Neural progenitor cell (in vitro differentiated cells): Measurements from ENCODE around the gene PTPRK. TPM values are rescaled to one million over a fixed set of nuclear protein-coding genes. Genes with fewer than 3 reads are reported as not detected.
A peak's percentile ranks its signal among the peaks of the same experiment; 100 is the strongest.

Source experiments
- DNase-seq: peaks from one replicate; pipeline ENCODE4 v3.0.0-alpha.2; 2016; ENCODE audit warnings: low spot score
- H2AFZ ChIP-seq: fragments of 200-600 bp; sonication (generic); replicated peaks from 2 replicates; pipeline ENCODE4 v1.6.1; 2016; ENCODE audit warnings: antibody characterized with exemption
- H3F3A ChIP-seq: fragments of 200-600 bp; sonication (generic); 2 replicates; pipeline ENCODE4 v1.6.1; 2016; ENCODE audit warnings: antibody characterized with exemption, low read depth
- H3K27ac ChIP-seq: fragments of 200-600 bp; sonication (generic); 2 replicates; pipeline ENCODE4 v1.5.1; 2016; ENCODE audit warnings: mild to moderate bottlenecking
- H3K27me3 ChIP-seq: fragments of 200-600 bp; sonication (generic); 2 replicates; pipeline ENCODE4 v1.6.1; 2016; ENCODE audit warnings: mild to moderate bottlenecking, moderate library complexity
- H3K36me3 ChIP-seq: fragments of 200-600 bp; sonication (generic); 2 replicates; pipeline ENCODE4 v1.5.1; 2016
- H3K4me1 ChIP-seq: fragments of 200-600 bp; sonication (generic); 2 replicates; pipeline ENCODE4 v1.6.1; 2016; ENCODE audit warnings: mixed run types
- H3K4me2 ChIP-seq: fragments of 200-600 bp; sonication (generic); 2 replicates; pipeline ENCODE4 v1.6.1; 2016
- H3K4me3 ChIP-seq: fragments of 200-600 bp; sonication (generic); 2 replicates; pipeline ENCODE4 v1.5.1; 2016
- H3K79me2 ChIP-seq: fragments of 200-600 bp; sonication (generic); 2 replicates; pipeline ENCODE4 v1.6.1; 2016; ENCODE audit warnings: low read depth
- H3K9ac ChIP-seq: fragments of 200-600 bp; sonication (generic); 2 replicates; pipeline ENCODE4 v1.6.1; 2016
- H3K9me3 ChIP-seq: fragments of 200-600 bp; sonication (generic); 2 replicates; pipeline ENCODE4 v1.5.1; 2016; ENCODE audit warnings: low read depth
- H4K20me1 ChIP-seq: fragments of 200-600 bp; sonication (generic); 2 replicates; pipeline ENCODE4 v1.6.1; 2016; ENCODE audit warnings: low read depth
- H3K27ac Mint-ChIP-seq: 3 replicates; pipeline ENCODE4 v1.8.0; 2021; ENCODE audit warnings: mixed read lengths
- H3K27me3 Mint-ChIP-seq: 2 replicates; pipeline ENCODE4 v1.8.0; 2022; ENCODE audit warnings: low read depth, mild to moderate bottlenecking, inconsistent platforms, moderate library complexity, mixed read lengths; ENCODE audit not compliant: insufficient read depth
- H3K36me3 Mint-ChIP-seq: 3 replicates; pipeline ENCODE4 v1.8.0; 2021; ENCODE audit warnings: mixed read lengths
- H3K4me1 Mint-ChIP-seq: 3 replicates; pipeline ENCODE4 v1.8.0; 2021; ENCODE audit warnings: mixed read lengths
- H3K4me3 Mint-ChIP-seq: 3 replicates; pipeline ENCODE4 v1.8.0; 2021; ENCODE audit warnings: mild to moderate bottlenecking, moderate library complexity, mixed read lengths
- H3K9me3 Mint-ChIP-seq: 3 replicates; pipeline ENCODE4 v1.8.0; 2020; ENCODE audit warnings: mixed read lengths
- CTCF ChIP-seq: fragments of 200-600 bp; sonication (generic); IDR thresholded peaks from 2 replicates; pipeline ENCODE4 v1.5.1; 2017; ENCODE audit warnings: antibody characterized with exemption, mild to moderate bottlenecking
- EZH2 ChIP-seq: fragments of 200-600 bp; sonication (generic); IDR thresholded peaks from 2 replicates; pipeline ENCODE4 v1.6.1; 2017; ENCODE audit warnings: antibody characterized with exemption, mild to moderate bottlenecking, moderate library complexity
- EZH2phosphoT487 ChIP-seq: fragments of 200-600 bp; sonication (generic); IDR thresholded peaks from 2 replicates; pipeline ENCODE4 v1.6.1; 2017; ENCODE audit warnings: antibody characterized with exemption
- total RNA-seq: library from RNA; depleted of rRNA; stranded (reverse); fragments of >200 nt; gene quantifications from 2 replicates; pipeline ENCODE4 v1.2.3, GENCODE V29; 2015; ENCODE audit warnings: low replicate concordance

Gene PTPRK
- total RNA-seq, 1 donor from 2014 or later = 35.0 TPM

- no peak overlapping the region for H3K4me2 ChIP-seq
- H3K4me1 Mint-ChIP-seq = peaks cover 4% of the 10 kb centered on the region
- H3F3A ChIP-seq = no peaks in the 10 kb centered on the region
- no peak overlapping the region for H3K4me3 Mint-ChIP-seq
- TF ChIP-seq CTCF = no peak
- TF ChIP-seq EZH2phosphoT487 = no peak
- no peak for TF ChIP-seq EZH2
- no peaks in the 10 kb centered on the region for H3K36me3 ChIP-seq
- no peaks in the 10 kb centered on the region for H3K79me2 ChIP-seq
- no peak overlapping the region for H3K27ac Mint-ChIP-seq
- no peak overlapping the region for H3K4me3 ChIP-seq
- no peaks in the 10 kb centered on the region for H3K27me3 Mint-ChIP-seq
- no peaks in the 10 kb centered on the region for H3K4me1 ChIP-seq
- H3K36me3 Mint-ChIP-seq = no peaks in the 10 kb centered on the region
- H3K9ac ChIP-seq = no peak overlapping the region
- H3K9me3 Mint-ChIP-seq = no peaks in the 10 kb centered on the region
- H3K27ac ChIP-seq = no peak overlapping the region
- no peaks in the 10 kb centered on the region for H4K20me1 ChIP-seq
- H3K9me3 ChIP-seq = no peaks in the 10 kb centered on the region
- no peaks in the 10 kb centered on the region for H3K27me3 ChIP-seq
- DNase-seq = no peak
- H2AFZ ChIP-seq = no peak overlapping the region
These were observed 385.1 kb downstream of the PTPRK start for GRCh38 chr6:128135325-128135724.

GRCh38 chr6:128131566-128131965 lies 388.8 kb downstream of the PTPRK start:
- Mint-ChIP-seq H3K9me3 (no peaks in the 10 kb centered on the region), H3K36me3 (no peaks in the 10 kb centered on the region), H3K27me3 (no peaks in the 10 kb centered on the region), H3K27ac (no peak overlapping the region), H3K4me1 (peaks cover 4% of the 10 kb centered on the region), H3K4me3 (no peak overlapping the region)
- Histone ChIP-seq H4K20me1 (no peaks in the 10 kb centered on the region), H3K4me1 (no peaks in the 10 kb centered on the region), H3K27ac (no peak overlapping the region), H3K36me3 (no peaks in the 10 kb centered on the region), H3F3A (no peaks in the 10 kb centered on the region), H2AFZ (no peak overlapping the region), H3K79me2 (no peaks in the 10 kb centered on the region), H3K4me2 (no peak overlapping the region), H3K9me3 (no peaks in the 10 kb centered on the region), H3K27me3 (no peaks in the 10 kb centered on the region), H3K4me3 (no peak overlapping the region), H3K9ac (no peak overlapping the region)
- TF ChIP-seq EZH2 = no peak
- no peak for TF ChIP-seq EZH2phosphoT487
- no peak for TF ChIP-seq CTCF
- no peak for DNase-seq

GRCh38 chr6:128131036-128131435 lies 389.4 kb downstream of the PTPRK start:
- no peak for DNase-seq
- H3K4me3 ChIP-seq = no peak overlapping the region
- TF ChIP-seq CTCF (no peak), EZH2 (no peak), EZH2phosphoT487 (no peak)

GRCh38 chr6:128129679-128130078 lies 390.7 kb downstream of the PTPRK start:
- no peak for DNase-seq
- Histone ChIP-seq H3F3A (no peaks in the 10 kb centered on the region), H3K27ac (no peak overlapping the region), H2AFZ (no peak overlapping the region), H3K9me3 (no peaks in the 10 kb centered on the region), H3K9ac (no peak overlapping the region), H3K4me1 (no peaks in the 10 kb centered on the region), H4K20me1 (no peaks in the 10 kb centered on the region), H3K79me2 (no peaks in the 10 kb centered on the region), H3K4me2 (no peak overlapping the region), H3K4me3 (no peak overlapping the region), H3K27me3 (no peaks in the 10 kb centered on the region), H3K36me3 (no peaks in the 10 kb centered on the region)
- no peaks in the 10 kb centered on the region for H3K9me3 Mint-ChIP-seq
- no peaks in the 10 kb centered on the region for H3K27me3 Mint-ChIP-seq
- TF ChIP-seq EZH2 (no peak), CTCF (no peak), EZH2phosphoT487 (no peak)
- peaks cover 4% of the 10 kb centered on the region for H3K4me1 Mint-ChIP-seq
- H3K4me3 Mint-ChIP-seq = no peak overlapping the region
- H3K27ac Mint-ChIP-seq = no peak overlapping the region
- no peaks in the 10 kb centered on the region for H3K36me3 Mint-ChIP-seq

More at GRCh38 chr6:128131036-128131435, 389.4 kb downstream of the PTPRK start:
- no peaks in the 10 kb centered on the region for H3K27me3 Mint-ChIP-seq
- Histone ChIP-seq H3F3A (no peaks in the 10 kb centered on the region), H3K27me3 (no peaks in the 10 kb centered on the region), H3K4me1 (no peaks in the 10 kb centered on the region), H3K36me3 (no peaks in the 10 kb centered on the region), H3K9me3 (no peaks in the 10 kb centered on the region), H3K27ac (no peak overlapping the region), H3K4me2 (no peak overlapping the region), H4K20me1 (no peaks in the 10 kb centered on the region), H2AFZ (no peak overlapping the region), H3K9ac (no peak overlapping the region), H3K79me2 (no peaks in the 10 kb centered on the region)
- no peak overlapping the region for H3K4me3 Mint-ChIP-seq
- H3K36me3 Mint-ChIP-seq = no peaks in the 10 kb centered on the region
- H3K4me1 Mint-ChIP-seq = peaks cover 4% of the 10 kb centered on the region
- no peaks in the 10 kb centered on the region for H3K9me3 Mint-ChIP-seq
- peak overlapping the region; percentile 42 for H3K27ac Mint-ChIP-seq
